ENCODE measurements around the gene GARRE1. TPM values are rescaled to one million over a fixed set of nuclear protein-coding genes. Genes with fewer than 3 reads are reported as not detected.
"Not testable (repeated sequence)": the region's sequence is repeated elsewhere in the genome, so short reads cannot be mapped to it uniquely, and the experiment has no call there.

Gene GARRE1
- total and polyA plus RNA-seq, 8 donors: 2.1 to 60.7 (median 13.8) TPM

DNA sequence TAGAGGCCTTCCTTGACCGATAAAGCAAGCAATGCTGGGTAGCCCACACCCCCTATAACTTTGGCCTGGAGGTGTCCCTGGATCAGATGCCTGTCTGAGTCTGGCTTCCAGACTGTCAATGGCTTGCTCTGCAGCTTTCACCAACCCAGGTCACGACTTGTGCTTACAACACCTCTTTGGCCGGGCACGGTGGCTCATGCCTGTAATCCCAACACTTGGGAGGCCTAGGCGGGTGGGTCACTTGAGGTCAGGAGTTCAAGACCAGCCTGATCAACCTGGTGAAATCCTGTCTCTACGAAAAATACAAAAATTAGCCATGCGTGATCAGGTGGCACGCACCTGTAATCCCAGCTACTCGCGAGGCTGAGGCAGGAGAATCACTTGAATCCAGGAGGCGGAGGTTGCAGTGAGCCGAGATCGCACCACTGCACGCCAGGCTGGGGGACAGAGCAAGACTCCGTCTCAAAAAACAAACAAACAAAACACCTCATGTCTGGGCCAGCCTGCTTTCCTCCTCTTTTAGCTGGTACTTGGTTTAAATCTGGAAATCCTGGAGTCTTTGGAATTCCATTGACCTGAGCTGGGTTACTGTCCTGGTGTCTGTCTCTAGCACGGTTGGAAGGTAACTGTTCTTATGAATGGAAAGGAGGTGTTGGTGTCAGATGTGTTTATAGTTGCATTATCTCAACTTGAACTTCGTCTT lies 10.3 kb upstream of the GARRE1 start:
- H3K36me3 ChIP-seq: no peaks in the 10 kb centered on the region
- no peaks in the 10 kb centered on the region for H3K4me1 ChIP-seq
- H3K27me3 ChIP-seq: no peaks in the 10 kb centered on the region
- H3K27ac ChIP-seq: no peak overlapping the region
- 84 to 91% (median 90%) methylated on average over 17 of the region's 17 CpGs for WGBS, 5 donors
- no peaks in the 10 kb centered on the region for H3K9me3 ChIP-seq
- intact Hi-C loops (cut with DNase I; ENCODE audit: low total_unique reads): no loop called here
- DNase-seq: no peak
- TF ChIP-seq, protein P1, sequence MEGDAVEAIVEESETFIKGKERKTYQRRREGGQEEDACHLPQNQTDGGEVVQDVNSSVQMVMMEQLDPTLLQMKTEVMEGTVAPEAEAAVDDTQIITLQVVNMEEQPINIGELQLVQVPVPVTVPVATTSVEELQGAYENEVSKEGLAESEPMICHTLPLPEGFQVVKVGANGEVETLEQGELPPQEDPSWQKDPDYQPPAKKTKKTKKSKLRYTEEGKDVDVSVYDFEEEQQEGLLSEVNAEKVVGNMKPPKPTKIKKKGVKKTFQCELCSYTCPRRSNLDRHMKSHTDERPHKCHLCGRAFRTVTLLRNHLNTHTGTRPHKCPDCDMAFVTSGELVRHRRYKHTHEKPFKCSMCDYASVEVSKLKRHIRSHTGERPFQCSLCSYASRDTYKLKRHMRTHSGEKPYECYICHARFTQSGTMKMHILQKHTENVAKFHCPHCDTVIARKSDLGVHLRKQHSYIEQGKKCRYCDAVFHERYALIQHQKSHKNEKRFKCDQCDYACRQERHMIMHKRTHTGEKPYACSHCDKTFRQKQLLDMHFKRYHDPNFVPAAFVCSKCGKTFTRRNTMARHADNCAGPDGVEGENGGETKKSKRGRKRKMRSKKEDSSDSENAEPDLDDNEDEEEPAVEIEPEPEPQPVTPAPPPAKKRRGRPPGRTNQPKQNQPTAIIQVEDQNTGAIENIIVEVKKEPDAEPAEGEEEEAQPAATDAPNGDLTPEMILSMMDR (IDR thresholded peaks at IDR 0.05): no peak
- TF ChIP-seq EP300 (IDR thresholded peaks at IDR 0.05) (no peak), POLR2A (IDR thresholded peaks at IDR 0.05) (no peak), POLR2AphosphoS5 (IDR thresholded peaks at IDR 0.05) (no peak)
- H3K4me3 ChIP-seq: no peak overlapping the region

DNA sequence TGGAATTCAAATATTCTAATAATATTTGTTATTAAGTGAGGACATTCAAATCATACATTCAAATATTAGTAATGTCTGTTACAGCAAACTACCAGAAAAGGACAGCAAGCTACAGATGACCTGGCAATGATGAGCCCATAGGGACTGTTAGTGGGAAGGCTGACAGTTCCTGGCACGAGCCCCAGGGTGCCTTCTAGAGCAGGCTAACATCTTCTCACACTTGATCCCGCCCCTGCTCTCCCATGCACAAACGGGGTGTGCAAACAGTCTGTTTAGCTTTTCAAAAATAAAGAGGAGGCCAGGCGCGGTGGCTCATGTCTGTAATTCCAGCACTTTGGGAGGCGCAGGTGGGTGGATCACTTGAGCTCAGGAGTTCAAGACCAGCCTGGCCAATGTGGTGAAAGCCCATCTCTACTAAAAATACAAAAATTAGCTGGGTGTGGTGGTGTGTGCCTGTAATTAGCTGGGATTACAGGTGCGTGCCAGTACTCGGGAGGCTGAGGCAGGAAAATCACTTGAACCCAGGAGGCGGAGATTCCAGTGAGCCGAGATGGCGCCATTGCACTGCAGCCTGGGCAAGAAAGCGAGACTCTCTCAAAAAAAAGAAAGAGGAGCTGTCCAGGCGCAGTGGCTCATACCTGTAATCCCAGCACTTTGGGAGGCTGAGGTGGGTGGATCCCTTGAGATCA lies 9.6 kb upstream of the GARRE1 start:
- H3K27ac ChIP-seq: no peak overlapping the region
- TF ChIP-seq POLR2A (IDR thresholded peaks at IDR 0.05): no peak
- TF ChIP-seq, protein P1 (IDR thresholded peaks at IDR 0.05): no peak
- TF ChIP-seq EP300 (IDR thresholded peaks at IDR 0.05): no peak
- no peak for TF ChIP-seq POLR2AphosphoS5 (IDR thresholded peaks at IDR 0.05)
- H3K27me3 ChIP-seq: no peaks in the 10 kb centered on the region
- no peak for DNase-seq
- intact Hi-C loops (cut with DNase I; ENCODE audit: low total_unique reads): no loop called here
- no peak overlapping the region for H3K4me3 ChIP-seq
- no peaks in the 10 kb centered on the region for H3K9me3 ChIP-seq
- WGBS, 5 donors: 68 to 81% (median 76%) methylated on average over 13 of the region's 13 CpGs
- H3K4me1 ChIP-seq: no peaks in the 10 kb centered on the region
- H3K36me3 ChIP-seq: no peaks in the 10 kb centered on the region

DNA sequence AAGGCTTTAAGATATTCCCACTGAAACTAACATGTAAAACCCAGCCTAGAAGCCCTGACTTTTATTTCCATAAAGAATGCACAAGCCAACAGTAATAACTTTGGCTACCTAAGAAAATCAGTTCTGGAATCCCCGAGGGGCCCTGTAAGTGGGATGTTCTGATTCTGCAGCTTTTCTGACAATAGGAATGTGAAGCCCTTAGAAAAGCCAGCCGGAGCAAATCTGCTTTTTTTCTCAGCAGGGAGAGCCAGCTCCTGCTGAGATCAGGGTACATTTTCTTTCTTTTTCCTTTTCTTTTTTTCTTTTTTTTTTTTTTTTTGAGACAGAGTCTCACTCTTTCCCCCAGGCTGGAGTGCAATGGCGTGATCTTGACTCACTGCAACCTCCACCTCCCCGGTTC lies 8.0 kb upstream of the GARRE1 start:
- no peaks in the 10 kb centered on the region for H3K27me3 ChIP-seq
- TF ChIP-seq POLR2A (IDR thresholded peaks at IDR 0.05): no peak
- no peak for TF ChIP-seq POLR2AphosphoS5 (IDR thresholded peaks at IDR 0.05)
- TF ChIP-seq EP300 (IDR thresholded peaks at IDR 0.05): no peak
- TF ChIP-seq, protein P1 (IDR thresholded peaks at IDR 0.05): no peak
- no peaks in the 10 kb centered on the region for H3K4me1 ChIP-seq
- H3K4me3 ChIP-seq: no peak overlapping the region
- DNase-seq: no peak
- intact Hi-C loops (cut with DNase I; ENCODE audit: low total_unique reads): no loop called here
- no peaks in the 10 kb centered on the region for H3K36me3 ChIP-seq
- no peaks in the 10 kb centered on the region for H3K9me3 ChIP-seq
- WGBS, 5 donors: 73 to 86% (median 78%) methylated on average over 4 of the region's 4 CpGs
- H3K27ac ChIP-seq: no peak overlapping the region

DNA sequence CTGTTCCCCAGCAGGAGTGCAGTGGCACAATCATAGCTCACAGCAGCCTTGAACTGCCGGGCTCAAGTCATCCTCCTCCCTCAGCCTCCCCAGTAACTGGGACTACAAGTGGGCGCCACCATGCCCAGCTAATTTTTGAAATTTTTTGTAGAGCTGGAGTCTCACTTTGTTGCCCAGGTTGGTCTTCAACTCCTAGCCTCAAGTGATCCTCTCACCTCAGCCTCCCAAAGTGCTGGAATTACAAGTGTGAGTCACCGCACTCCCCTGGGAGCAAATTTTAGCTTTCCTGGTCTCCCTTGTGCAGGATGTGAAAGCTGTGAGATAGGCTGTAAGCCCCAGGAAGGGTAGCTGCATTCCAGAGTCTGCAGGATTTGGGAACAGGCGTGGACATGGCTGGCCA lies 5.4 kb upstream of the GARRE1 start:
- no peak for DNase-seq
- peaks cover 0 to 7% (median 6%) of the 10 kb centered on the region in 4 donors for H3K4me1 ChIP-seq
- H3K27ac ChIP-seq: no peak overlapping the region
- no peaks in the 10 kb centered on the region for H3K36me3 ChIP-seq
- no peaks in the 10 kb centered on the region for H3K27me3 ChIP-seq
- H3K9me3 ChIP-seq: no peaks in the 10 kb centered on the region
- intact Hi-C loops (cut with DNase I; ENCODE audit: low total_unique reads): no loop called here
- TF ChIP-seq, protein P1 (IDR thresholded peaks at IDR 0.05): no peak
- no peak for TF ChIP-seq POLR2AphosphoS5 (IDR thresholded peaks at IDR 0.05)
- TF ChIP-seq EP300 (IDR thresholded peaks at IDR 0.05): no peak
- no peak for TF ChIP-seq POLR2A (IDR thresholded peaks at IDR 0.05)
- 75 to 93% (median 87%) methylated on average over 4 of the region's 4 CpGs for WGBS, 5 donors
- H3K4me3 ChIP-seq: no peak overlapping the region

DNA sequence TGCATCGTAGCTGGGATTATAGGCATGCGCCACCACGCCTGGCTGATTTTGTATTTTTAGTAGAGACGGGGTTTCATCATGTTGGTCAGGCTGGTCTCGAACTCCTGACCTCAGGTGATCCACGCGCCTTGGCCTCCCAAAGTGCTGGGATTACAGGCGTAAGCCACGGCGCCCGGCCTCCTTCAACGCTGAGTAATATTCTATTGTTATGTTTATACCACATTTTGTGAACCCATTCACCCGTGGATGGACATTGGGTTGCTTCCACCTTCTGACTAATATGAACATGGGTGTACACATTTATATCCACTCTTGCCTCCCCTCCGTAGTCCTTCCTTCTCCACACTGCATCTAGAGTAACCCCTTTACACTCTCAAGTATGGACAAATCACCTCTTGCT lies 1.2 kb upstream of the GARRE1 start:
- intact Hi-C loops (cut with DNase I; ENCODE audit: low total_unique reads); H3K9me3 ChIP-seq; H3K36me3 ChIP-seq; H3K27me3 ChIP-seq; DNase-seq; H3K27ac ChIP-seq; H3K4me3 ChIP-seq: not testable (repeated sequence)
- peaks cover 10 to 34% (median 20%) of the 10 kb centered on the region in 4 donors for H3K4me1 ChIP-seq
- WGBS, 5 donors: 92 to 97% (median 95%) methylated on average over 14 of the region's 14 CpGs

DNA sequence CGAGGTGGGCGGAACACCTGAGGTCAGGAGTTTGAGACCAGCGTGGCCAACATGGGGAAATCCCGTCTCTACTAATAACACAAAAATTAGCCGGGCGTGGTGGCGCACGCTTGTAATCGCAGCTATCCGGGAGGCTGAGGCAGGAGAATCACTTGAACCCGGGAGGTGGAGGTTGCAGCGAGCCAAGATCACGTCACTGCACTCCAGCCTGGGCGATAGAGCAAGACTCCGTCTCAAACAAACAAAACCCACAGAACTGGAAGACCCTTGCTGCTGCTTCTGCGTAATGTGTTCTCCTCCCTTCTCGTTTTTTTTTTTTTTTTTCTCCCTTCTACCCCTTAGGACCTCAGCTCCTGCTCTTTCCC lies 691 bp upstream of the GARRE1 start:
- H3K4me1 ChIP-seq: peaks cover 10 to 34% (median 20%) of the 10 kb centered on the region in 4 donors
- H3K27me3 ChIP-seq; H3K9me3 ChIP-seq; intact Hi-C loops (cut with DNase I; ENCODE audit: low total_unique reads); DNase-seq; H3K36me3 ChIP-seq: not testable (repeated sequence)
- peak overlapping the region; percentile 79 to 98 (median 90) for H3K4me3 ChIP-seq
- 32 to 55% (median 38%) methylated on average over 17 of the region's 17 CpGs for WGBS, 5 donors
- H3K27ac ChIP-seq: peak overlapping the region; percentile 93 to 100 (median 97)

Data from stomach (tissue), 9 donors.